Motor neuron (in vitro differentiated cells): ENCODE data around the gene TNNT1. TPM values are rescaled to one million over a fixed set of nuclear protein-coding genes. Genes with fewer than 3 reads are reported as not detected.

ENCODE experiments used
- ATAC-seq, 8 experiments: fragments of 200-7000 bp; cut with Tn5 transposase; replicated peaks in 6 of 8; 2 replicates each; pipeline ENCODE4 v1.8.0; 2021; ENCODE audit warnings: mild to moderate bottlenecking in 8 of 8, moderate library complexity in 8 of 8
- H3K27ac ChIP-seq, 2 donors: fragments of 250-450 bp; sonication (Bioruptor Pico); 2 replicates each; pipeline ENCODE4 v1.9.0; 2021; ENCODE audit warnings: antibody characterized with exemption in 2 of 2, mild to moderate bottlenecking in 2 of 2, moderate library complexity in 1 of 2
- H3K4me1 ChIP-seq, 2 donors: fragments of 250-450 bp; sonication (Bioruptor Pico); replicated peaks in 1 of 2; 2 replicates each; pipeline ENCODE4 v1.6.1; 2021; ENCODE audit warnings: antibody characterized with exemption in 2 of 2, mild to moderate bottlenecking in 2 of 2, moderate library complexity in 1 of 2
- H3K4me3 ChIP-seq, 5 donors: fragments of 250-450 bp; sonication (Bioruptor Pico); 2 replicates each; pipeline ENCODE4 v1.9.0; 2021; ENCODE audit warnings: antibody characterized with exemption in 5 of 5, mild to moderate bottlenecking in 5 of 5, moderate library complexity in 4 of 5
- WGBS, 10 experiments: fragments of 450-650 bp; shearing (Covaris generic); methylation state at CpG; one replicate each; pipeline ENCODE4 v1.0.0; 2022; 5-methylcytosine and 5-hydroxymethylcytosine counted together
- in situ Hi-C, 9 experiments: fragments of 400-800 bp; cut with MboI; loops; one replicate each; pipeline ENCODE4 v1.15.0; 2021; ENCODE audit warnings: low sequenced_read_pairs in 9 of 9, low pct_unique_long_range_greater_than_20kb in 2 of 9; ENCODE audit not compliant: unreplicated experiment in 9 of 9
- total RNA-seq, 8 experiments: library from RNA; unstranded; fragments of 300-600 nt; gene quantifications; 2 replicates each; pipeline versions ENCODE4 v1.2.3 to v1.2.4, GENCODE V29; 2022

The TNNT1 gene
- total RNA-seq, 8 experiments from 2014 or later, result 1.2 to 36.8 (median 3.9) TPM

DNA sequence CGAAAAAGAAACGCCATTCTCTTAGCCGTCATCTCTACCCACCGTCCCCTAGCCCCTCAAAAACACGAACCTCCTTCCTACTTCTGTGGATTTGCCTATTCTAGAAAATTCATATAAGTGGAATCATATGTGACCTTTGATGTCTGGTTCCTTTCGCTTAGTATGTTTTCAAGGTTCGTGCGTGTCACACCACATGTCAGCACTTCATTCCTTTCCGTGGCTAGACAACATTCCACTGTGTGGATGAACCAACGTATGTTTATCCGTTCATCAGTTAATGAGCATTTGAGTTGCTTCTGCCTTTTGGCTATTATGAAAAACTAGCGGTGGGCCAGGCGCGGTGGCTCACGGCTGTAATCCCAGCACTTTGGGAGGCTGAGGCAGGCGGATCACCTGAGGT, 17.6 kb downstream of the TNNT1 start:
- in situ Hi-C loops, result loop anchor here in 6 of 9 experiments (25.0 kb wide), 4 partner anchors 281 to 506 kb away; partner anchors contain the start of genes UBE2S (in 5 of the 6), CCDC106 (in 3 of the 6), ZNF580 (in 3 of the 6) and ZNF581 (in 3 of the 6)
- 10 to 99% (median 60%) methylated on average over 2 to 13 of the region's 16 CpGs; no CpG with 5 or more reads in 2 of the 10 experiments for whole genome bisulfite sequencing, 10 experiments
- peaks cover 8 to 10% of the 10 kb centered on the region in 2 donors for H3K4me1 ChIP-seq
- H3K27ac ChIP-seq, result no peak overlapping the region
- no peak for ATAC-seq
- H3K4me3 ChIP-seq, result no peak overlapping the region

DNA sequence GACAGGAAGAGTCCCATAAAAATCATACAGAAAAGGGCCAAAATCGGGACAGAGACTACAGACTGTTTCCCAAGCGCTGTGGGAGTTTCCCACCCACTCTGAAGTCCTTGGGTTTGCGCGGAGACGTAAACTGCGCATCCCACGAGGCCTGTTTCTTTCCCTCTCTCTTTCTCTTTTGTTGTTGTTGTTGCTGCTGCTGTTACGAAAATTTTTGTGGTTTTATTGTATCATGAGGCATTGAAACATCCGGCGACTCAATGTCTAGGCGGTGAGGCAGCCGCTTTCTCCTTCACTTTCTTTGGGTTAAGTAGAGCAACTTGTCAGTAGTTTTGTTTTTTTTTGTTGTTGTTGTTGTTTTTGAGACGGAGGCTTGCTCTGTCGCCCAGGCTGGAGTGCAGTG, 30.0 kb downstream of the TNNT1 start:
- Histone ChIP-seq H3K4me3 (no peak overlapping the region), H3K27ac (no peak overlapping the region), H3K4me1 (peaks cover 23 to 28% of the 10 kb centered on the region in 2 donors)
- ATAC-seq, result no peak
- in situ Hi-C loops, result no loop called here
- 83 to 100% (median 93%) methylated on average over 4 to 13 of the region's 14 CpGs; no CpG with 5 or more reads in 2 of the 10 experiments for WGBS, 10 experiments

- in situ Hi-C loops, result no loop called here
- peak in 2 of 8 experiments; percentile 0 to 1 for ATAC-seq
- Histone ChIP-seq H3K27ac (no peak overlapping the region), H3K4me1 (peaks cover 22 to 29% of the 10 kb centered on the region in 2 donors), H3K4me3 (peak overlapping the region; percentile 68 to 92 (median 74))
- 0 to 72% (median 19%) methylated on average over 2 to 13 of the region's 22 CpGs; no CpG with 5 or more reads in 1 of the 10 experiments for WGBS, 10 experiments
Measured at GRCh38 chr19:55118401-55118991, 30.5 kb downstream of the TNNT1 start.

- whole genome bisulfite sequencing, 10 experiments, result 1 to 17% (median 3%) methylated on average over 5 to 21 of the region's 44 CpGs; no CpG with 5 or more reads in 2 of the 10 experiments
- Histone ChIP-seq H3K4me3 (peak overlapping the region; percentile 68 to 92 (median 74)), H3K4me1 (peaks cover 27 to 35% of the 10 kb centered on the region in 2 donors), H3K27ac (peak overlapping the region; percentile 69 to 75)
- in situ Hi-C loops, result no loop called here
- peak; percentile 65 to 94 (median 86) for ATAC-seq
Measured at GRCh38 chr19:55117663-55118391, 31.2 kb downstream of the TNNT1 start.

- H3K4me1 ChIP-seq, result peaks cover 27 to 35% of the 10 kb centered on the region in 2 donors
- peak; percentile 1 to 27 (median 16) for ATAC-seq
- WGBS, 10 experiments, result 0% methylated on average over 1 to 2 of the region's 97 CpGs; no CpG with 5 or more reads in 8 of the 10 experiments
- in situ Hi-C loops, result no loop called here
- H3K4me3 ChIP-seq, result peak within 1 kb of the TSS; percentile 68 to 92 (median 74)
- peak within 1 kb of the TSS; percentile 69 to 75 for H3K27ac ChIP-seq
Measured at GRCh38 chr19:55116859-55117662, 31.9 kb downstream of the TNNT1 start, which contains the start of gene PPP1R12C. Gene PPP1R12C (minus strand): TSS chr19:55117637. CDS start chr19:55117543, 94 bp downstream.

- ATAC-seq, result peak; percentile 16 to 43 (median 32)
- 0 to 20% (median 2%) methylated on average over 1 to 19 of the region's 25 CpGs for WGBS, 10 experiments
- Histone ChIP-seq H3K27ac (peak overlapping the region; percentile 13 to 15), H3K4me3 (peak overlapping the region; percentile 68 to 92 (median 74)), H3K4me1 (peaks cover 27 to 35% of the 10 kb centered on the region in 2 donors)
- in situ Hi-C loops, result no loop called here
Measured at GRCh38 chr19:55116232-55116858, 32.7 kb downstream of the TNNT1 start.

- H3K27ac ChIP-seq, result peak overlapping the region in 1 of 2 donors; percentile 13
- peak overlapping the region; percentile 68 to 92 (median 74) for H3K4me3 ChIP-seq
- peaks cover 27 to 35% of the 10 kb centered on the region in 2 donors for H3K4me1 ChIP-seq
- ATAC-seq, result no peak
- in situ Hi-C loops, result no loop called here
- 0 to 80% (median 29%) methylated on average over 1 to 5 of the region's 13 CpGs; no CpG with 5 or more reads in 2 of the 10 experiments for WGBS, 10 experiments
Measured at GRCh38 chr19:55115446-55116065, 33.5 kb downstream of the TNNT1 start.

DNA sequence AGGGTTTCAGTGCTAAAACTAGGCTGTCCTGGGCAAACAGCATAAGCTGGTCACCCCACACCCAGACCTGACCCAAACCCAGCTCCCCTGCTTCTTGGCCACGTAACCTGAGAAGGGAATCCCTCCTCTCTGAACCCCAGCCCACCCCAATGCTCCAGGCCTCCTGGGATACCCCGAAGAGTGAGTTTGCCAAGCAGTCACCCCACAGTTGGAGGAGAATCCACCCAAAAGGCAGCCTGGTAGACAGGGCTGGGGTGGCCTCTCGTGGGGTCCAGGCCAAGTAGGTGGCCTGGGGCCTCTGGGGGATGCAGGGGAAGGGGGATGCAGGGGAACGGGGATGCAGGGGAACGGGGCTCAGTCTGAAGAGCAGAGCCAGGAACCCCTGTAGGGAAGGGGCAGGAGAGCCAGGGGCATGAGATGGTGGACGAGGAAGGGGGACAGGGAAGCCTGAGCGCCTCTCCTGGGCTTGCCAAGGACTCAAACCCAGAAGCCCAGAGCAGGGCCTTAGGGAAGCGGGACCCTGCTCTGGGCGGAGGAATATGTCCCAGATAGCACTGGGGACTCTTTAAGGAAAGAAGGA, 34.4 kb downstream of the TNNT1 start:
- 100% methylated on average over 2 of the region's 9 CpGs; no CpG with 5 or more reads in 9 of the 10 experiments for WGBS, 10 experiments
- Histone ChIP-seq H3K4me1 (peaks cover 27 to 38% of the 10 kb centered on the region in 2 donors), H3K27ac (no peak overlapping the region), H3K4me3 (no peak overlapping the region)
- no peak for ATAC-seq
- in situ Hi-C loops, result no loop called here

DNA sequence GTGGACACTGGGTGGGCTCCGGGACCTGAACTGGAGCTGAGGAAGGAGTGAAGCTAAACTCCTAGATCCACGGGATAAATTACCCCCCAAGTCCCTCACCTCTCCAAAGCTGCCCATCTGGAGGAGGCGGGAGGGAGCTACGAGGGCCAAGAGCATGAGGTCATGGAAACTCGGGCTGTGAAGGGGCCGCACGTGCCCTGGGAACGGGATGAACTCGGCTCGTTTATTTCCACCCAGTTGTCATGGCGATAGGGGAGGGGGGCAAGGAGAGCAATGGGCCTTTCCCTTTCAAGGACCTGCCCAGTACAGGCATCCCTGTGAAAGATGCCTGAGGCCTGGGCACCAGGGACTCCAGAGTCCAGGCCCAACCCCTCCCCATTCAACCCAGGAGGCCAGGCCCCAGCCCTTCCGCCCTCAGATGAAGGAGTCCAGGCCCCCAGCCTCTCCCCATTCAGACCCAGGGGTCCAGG, 35.4 kb downstream of the TNNT1 start:
- 0 to 60% (median 27%) methylated on average over 1 to 3 of the region's 12 CpGs; no CpG with 5 or more reads in 7 of the 10 experiments for WGBS, 10 experiments
- Histone ChIP-seq H3K4me3 (no peak overlapping the region), H3K27ac (peak overlapping the region in 1 of 2 donors; percentile 25), H3K4me1 (peaks cover 26 to 35% of the 10 kb centered on the region in 2 donors)
- in situ Hi-C loops, result no loop called here
- peak; percentile 26 to 57 (median 50) for ATAC-seq

GRCh38 chr19:55112777-55113569, 36.0 kb downstream of the TNNT1 start:
- in situ Hi-C loops, result no loop called here
- no peak overlapping the region for H3K4me3 ChIP-seq
- H3K27ac ChIP-seq, result peak overlapping the region in 1 of 2 donors; percentile 25
- no peak for ATAC-seq
- 10 to 100% (median 75%) methylated on average over 1 to 9 of the region's 23 CpGs; no CpG with 5 or more reads in 6 of the 10 experiments for WGBS, 10 experiments
- peaks cover 21 to 31% of the 10 kb centered on the region in 2 donors for H3K4me1 ChIP-seq

- Histone ChIP-seq H3K27ac (no peak overlapping the region), H3K4me1 (peaks cover 21 to 31% of the 10 kb centered on the region in 2 donors), H3K4me3 (no peak overlapping the region)
- ATAC-seq, result no peak
- WGBS, 10 experiments, result 57 to 100% methylated on average over 1 to 2 of the region's 25 CpGs; no CpG with 5 or more reads in 8 of the 10 experiments
- in situ Hi-C loops, result no loop called here
Measured at GRCh38 chr19:55112246-55112776, 36.7 kb downstream of the TNNT1 start.
